HG03342 (cell line): ENCODE measurements around the gene HELT.
"Not testable (repeated sequence)": the region's sequence is repeated elsewhere in the genome, so short reads cannot be mapped to it uniquely, and the experiment has no call there.

Experiments
- ATAC-seq: cut with Tn5 transposase; IDR thresholded peaks from one replicate; pipeline ENCODE4 v1.9.1; 2021; ENCODE audit warnings: mild to moderate bottlenecking, moderate library complexity; ENCODE audit not compliant: unreplicated experiment

HELT gene

GRCh38 chr4:185035284-185035683 is 17.0 kb downstream of the HELT start:
- no peak for ATAC-seq

- ATAC-seq: no peak
These were observed 17.7 kb downstream of the HELT start for GRCh38 chr4:185036019-185036418.

GRCh38 chr4:185036842-185037241 is 18.6 kb downstream of the HELT start:
- ATAC-seq: no peak

GRCh38 chr4:185039508-185040273 is 21.4 kb downstream of the HELT start:
- peak; percentile 87 for ATAC-seq

- no peak for ATAC-seq
These were observed 22.2 kb downstream of the HELT start for GRCh38 chr4:185040523-185040922.

GRCh38 chr4:185050286-185050685 is 32.0 kb downstream of the HELT start:
- not testable (repeated sequence) for ATAC-seq

GRCh38 chr4:185051283-185051682 is 33.0 kb downstream of the HELT start:
- not testable (repeated sequence) for ATAC-seq

GRCh38 chr4:185053746-185054145 is 35.5 kb downstream of the HELT start:
- ATAC-seq: no peak

GRCh38 chr4:185054272-185054671 is 36.0 kb downstream of the HELT start:
- ATAC-seq: no peak

GRCh38 chr4:185054886-185055285 is 36.6 kb downstream of the HELT start:
- ATAC-seq: no peak

- no peak for ATAC-seq
These were observed 43.3 kb downstream of the HELT start for GRCh38 chr4:185061610-185062009.

- ATAC-seq: no peak
These were observed 44.3 kb downstream of the HELT start for GRCh38 chr4:185062606-185063005.

- no peak for ATAC-seq
These were observed 47.9 kb downstream of the HELT start for GRCh38 chr4:185066179-185066578.

GRCh38 chr4:185068837-185069236 is 50.5 kb downstream of the HELT start:
- ATAC-seq: no peak
